ENCODE measurements around the gene GLCE. TPM values are rescaled to one million over a fixed set of nuclear protein-coding genes. Genes with fewer than 3 reads are reported as not detected.

Gene GLCE
- polyA plus RNA-seq (2012; ENCODE audit: low read depth, missing spikeins) = 0.41 TPM

- DNase-seq (ENCODE audit: insufficient read length, low spot score) (peak; percentile 94), FAIRE-seq (peak; percentile 95)
- TF ChIP-seq PAX5 (IDR thresholded peaks at IDR 0.05; ENCODE audit: insufficient read depth, low read length, severe bottlenecking) (no peak), TAF1 (IDR thresholded peaks at IDR 0.05; ENCODE audit: low read depth, low read length) (peak; percentile 21; the same call in 1 of the 2 replicates), POLR2A (IDR thresholded peaks at IDR 0.05; ENCODE audit: low read depth, low read length) (peak; percentile 35; the same call in 1 of the 2 replicates)
These were observed at the start of gene GLCE for GRCh38 chr15:69160141-69160993. GLCE (plus strand) TSS chr15:69160635; CDS start chr15:69255807, 95,172 bp downstream.

GRCh38 chr15:69114331-69114928 lies 46.0 kb upstream of the GLCE start:
- TF ChIP-seq SPI1 (IDR thresholded peaks at IDR 0.05; ENCODE audit: low read depth, low read length) (no peak), TAF1 (IDR thresholded peaks at IDR 0.05; ENCODE audit: low read depth, low read length) (no peak), PAX5 (IDR thresholded peaks at IDR 0.05; ENCODE audit: insufficient read depth, low read length, severe bottlenecking) (no peak), POLR2A (IDR thresholded peaks at IDR 0.05; ENCODE audit: low read depth, low read length) (no peak), POU2F2 (IDR thresholded peaks at IDR 0.05; ENCODE audit: low read depth, low read length) (no peak), POLR2AphosphoS5 (IDR thresholded peaks at IDR 0.05; ENCODE audit: low read depth, low read length) (no peak)
- no peak for DNase-seq (ENCODE audit: insufficient read length, low spot score)
- no peak for FAIRE-seq

- no peak for FAIRE-seq
- TF ChIP-seq PAX5 (IDR thresholded peaks at IDR 0.05; ENCODE audit: insufficient read depth, low read length, severe bottlenecking) (no peak), TAF1 (IDR thresholded peaks at IDR 0.05; ENCODE audit: low read depth, low read length) (no peak), POU2F2 (IDR thresholded peaks at IDR 0.05; ENCODE audit: low read depth, low read length) (no peak), POLR2AphosphoS5 (IDR thresholded peaks at IDR 0.05; ENCODE audit: low read depth, low read length) (no peak)
These were observed 45.4 kb upstream of the GLCE start for GRCh38 chr15:69115031-69115430.

GRCh38 chr15:69116391-69116790 lies 44.0 kb upstream of the GLCE start:
- no peak for FAIRE-seq
- no peak for DNase-seq (ENCODE audit: insufficient read length, low spot score)
- TF ChIP-seq POLR2AphosphoS5 (IDR thresholded peaks at IDR 0.05; ENCODE audit: low read depth, low read length) = no peak
- no peak for TF ChIP-seq POU2F2 (IDR thresholded peaks at IDR 0.05; ENCODE audit: low read depth, low read length)
- no peak for TF ChIP-seq POLR2A (IDR thresholded peaks at IDR 0.05; ENCODE audit: low read depth, low read length)
- TF ChIP-seq TAF1 (IDR thresholded peaks at IDR 0.05; ENCODE audit: low read depth, low read length) = no peak
- no peak for TF ChIP-seq PAX5 (IDR thresholded peaks at IDR 0.05; ENCODE audit: insufficient read depth, low read length, severe bottlenecking)
- no peak for TF ChIP-seq SPI1 (IDR thresholded peaks at IDR 0.05; ENCODE audit: low read depth, low read length)

More at GRCh38 chr15:69115031-69115430, 45.4 kb upstream of the GLCE start:
- no peak for DNase-seq (ENCODE audit: insufficient read length, low spot score)

- DNase-seq (ENCODE audit: insufficient read length, low spot score) (no peak), FAIRE-seq (no peak)
- TF ChIP-seq POLR2A (IDR thresholded peaks at IDR 0.05; ENCODE audit: low read depth, low read length) = no peak
- TF ChIP-seq POU2F2 (IDR thresholded peaks at IDR 0.05; ENCODE audit: low read depth, low read length) = no peak
- TF ChIP-seq SPI1 (IDR thresholded peaks at IDR 0.05; ENCODE audit: low read depth, low read length) = no peak
- no peak for TF ChIP-seq POLR2AphosphoS5 (IDR thresholded peaks at IDR 0.05; ENCODE audit: low read depth, low read length)
- TF ChIP-seq TAF1 (IDR thresholded peaks at IDR 0.05; ENCODE audit: low read depth, low read length) = no peak
- no peak for TF ChIP-seq PAX5 (IDR thresholded peaks at IDR 0.05; ENCODE audit: insufficient read depth, low read length, severe bottlenecking)
These were observed 43.0 kb upstream of the GLCE start for GRCh38 chr15:69117431-69117871.

GRCh38 chr15:69118089-69118488 lies 42.3 kb upstream of the GLCE start:
- TF ChIP-seq POLR2AphosphoS5 (IDR thresholded peaks at IDR 0.05; ENCODE audit: low read depth, low read length) (no peak), PAX5 (IDR thresholded peaks at IDR 0.05; ENCODE audit: insufficient read depth, low read length, severe bottlenecking) (no peak), SPI1 (IDR thresholded peaks at IDR 0.05; ENCODE audit: low read depth, low read length) (no peak), POLR2A (IDR thresholded peaks at IDR 0.05; ENCODE audit: low read depth, low read length) (no peak)
- FAIRE-seq (no peak), DNase-seq (ENCODE audit: insufficient read length, low spot score) (no peak)

- TF ChIP-seq TAF1 (IDR thresholded peaks at IDR 0.05; ENCODE audit: low read depth, low read length) (no peak), PAX5 (IDR thresholded peaks at IDR 0.05; ENCODE audit: insufficient read depth, low read length, severe bottlenecking) (no peak), POLR2AphosphoS5 (IDR thresholded peaks at IDR 0.05; ENCODE audit: low read depth, low read length) (no peak), POU2F2 (IDR thresholded peaks at IDR 0.05; ENCODE audit: low read depth, low read length) (no peak), SPI1 (IDR thresholded peaks at IDR 0.05; ENCODE audit: low read depth, low read length) (no peak)
- FAIRE-seq (no peak), DNase-seq (ENCODE audit: insufficient read length, low spot score) (no peak)
These were observed 41.4 kb upstream of the GLCE start for GRCh38 chr15:69119001-69119400.

GRCh38 chr15:69119683-69120395 lies 40.6 kb upstream of the GLCE start:
- TF ChIP-seq SPI1 (IDR thresholded peaks at IDR 0.05; ENCODE audit: low read depth, low read length) (no peak), POLR2AphosphoS5 (IDR thresholded peaks at IDR 0.05; ENCODE audit: low read depth, low read length) (no peak), TAF1 (IDR thresholded peaks at IDR 0.05; ENCODE audit: low read depth, low read length) (no peak), POLR2A (IDR thresholded peaks at IDR 0.05; ENCODE audit: low read depth, low read length) (no peak), PAX5 (IDR thresholded peaks at IDR 0.05; ENCODE audit: insufficient read depth, low read length, severe bottlenecking) (no peak), POU2F2 (IDR thresholded peaks at IDR 0.05; ENCODE audit: low read depth, low read length) (no peak)
- no peak for DNase-seq (ENCODE audit: insufficient read length, low spot score)
- FAIRE-seq = no peak

GRCh38 chr15:69120732-69121131 lies 39.7 kb upstream of the GLCE start:
- TF ChIP-seq PAX5 (IDR thresholded peaks at IDR 0.05; ENCODE audit: insufficient read depth, low read length, severe bottlenecking) = no peak
- no peak for TF ChIP-seq TAF1 (IDR thresholded peaks at IDR 0.05; ENCODE audit: low read depth, low read length)
- no peak for TF ChIP-seq POLR2AphosphoS5 (IDR thresholded peaks at IDR 0.05; ENCODE audit: low read depth, low read length)
- no peak for TF ChIP-seq POLR2A (IDR thresholded peaks at IDR 0.05; ENCODE audit: low read depth, low read length)
- no peak for TF ChIP-seq SPI1 (IDR thresholded peaks at IDR 0.05; ENCODE audit: low read depth, low read length)
- no peak for DNase-seq (ENCODE audit: insufficient read length, low spot score)
- FAIRE-seq = no peak
